ENCODE measurements around the gene KIRREL3.
A peak's percentile ranks its signal among the peaks of the same experiment; 100 is the strongest.

KIRREL3 gene

DNA sequence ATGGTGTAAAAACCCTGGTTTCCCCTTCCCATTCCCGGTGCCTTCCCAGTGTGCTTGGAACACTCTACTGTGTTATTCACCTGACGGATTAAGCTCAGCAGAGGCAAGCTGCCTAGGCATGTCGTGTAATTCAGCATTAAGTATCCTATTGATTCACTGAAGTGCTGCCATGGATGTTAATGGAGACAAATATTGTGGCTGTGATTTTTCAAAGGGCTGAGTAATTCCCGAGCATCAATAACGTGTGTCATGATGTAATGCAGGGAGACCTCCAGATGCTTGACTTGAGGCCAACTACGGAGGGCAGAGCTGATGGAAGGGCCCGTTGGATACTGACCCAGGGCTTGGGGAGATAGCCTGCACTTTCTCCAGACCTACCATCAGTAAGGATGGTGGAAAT lies 376.1 kb downstream of the KIRREL3 start:
- no peak for DNase-seq

DNA sequence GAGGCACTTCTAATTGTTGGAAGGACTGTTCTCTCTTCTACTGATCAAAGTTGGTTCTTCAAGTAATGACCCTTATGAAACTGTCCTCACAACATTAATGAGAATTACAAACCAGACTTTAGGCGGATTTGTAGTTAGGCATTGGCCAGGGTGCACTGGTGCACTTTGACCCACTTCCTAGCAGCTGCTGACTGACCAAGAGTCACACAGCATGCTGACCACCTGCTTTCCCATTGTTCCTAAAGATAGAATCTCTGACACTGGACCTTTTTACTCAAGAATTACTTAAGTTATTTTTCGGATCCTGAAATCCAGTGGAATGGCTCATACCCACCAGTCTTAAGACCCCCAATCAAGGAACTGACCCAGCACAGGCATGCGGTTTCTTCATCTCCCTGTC lies 381.1 kb downstream of the KIRREL3 start:
- DNase-seq: no peak

DNA sequence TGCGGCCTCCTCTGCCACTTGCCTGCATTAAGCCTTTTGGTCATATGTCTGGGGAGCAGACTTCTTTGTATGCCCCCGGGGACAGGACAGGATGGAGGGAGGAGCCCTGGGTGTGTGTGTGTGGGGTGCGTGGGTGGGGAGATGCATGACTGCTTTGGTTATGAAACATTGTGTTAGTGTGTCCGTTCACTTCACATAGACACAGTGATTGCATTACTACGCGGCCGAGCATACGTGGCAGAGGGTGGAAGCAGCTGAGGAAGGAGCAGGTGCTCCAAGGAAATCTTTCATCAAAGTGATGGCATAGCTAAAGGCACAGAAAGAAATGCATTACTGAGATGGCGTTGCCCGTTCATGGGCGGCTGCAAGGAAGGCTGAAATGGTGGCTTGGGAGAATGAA lies 384.7 kb downstream of the KIRREL3 start:
- DNase-seq: no peak

DNA sequence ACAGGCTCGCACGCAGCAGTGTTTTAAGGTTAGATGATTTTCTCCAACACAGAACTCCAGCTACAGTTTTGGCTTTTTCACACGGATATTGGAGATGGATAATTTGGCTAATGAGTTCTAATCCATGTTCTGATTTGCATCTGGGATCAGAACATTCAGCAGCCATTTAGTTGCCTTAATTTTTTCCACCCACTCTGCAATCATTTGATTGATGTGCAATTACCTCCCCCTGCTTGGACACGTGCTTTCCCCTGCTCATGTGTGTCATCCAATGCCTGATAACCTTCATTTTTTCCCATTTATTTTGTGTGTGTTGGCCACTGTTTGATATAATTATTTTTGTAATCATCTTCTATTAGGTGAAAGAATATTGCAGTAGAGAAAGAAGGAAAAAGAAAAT lies 387.3 kb downstream of the KIRREL3 start:
- DNase-seq: no peak

DNA sequence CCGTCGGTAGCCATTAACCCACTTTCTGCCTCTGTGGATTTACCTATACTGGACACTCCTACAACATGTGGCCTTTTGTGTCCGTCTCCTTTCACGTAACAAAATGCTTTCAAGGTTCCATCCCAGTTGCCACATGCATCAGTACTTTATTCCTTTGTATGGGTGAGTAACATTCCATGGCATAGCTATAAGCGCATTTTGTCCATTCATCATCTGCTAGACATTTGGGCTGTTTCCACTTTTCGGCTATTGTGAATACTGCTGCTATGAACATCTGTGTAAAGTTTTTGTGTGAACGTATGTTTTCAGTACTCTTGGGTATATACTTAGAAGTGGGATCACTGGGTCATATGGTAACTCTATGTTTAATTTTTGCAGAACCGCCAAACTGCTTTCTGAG lies 387.9 kb downstream of the KIRREL3 start:
- no peak for DNase-seq

DNA sequence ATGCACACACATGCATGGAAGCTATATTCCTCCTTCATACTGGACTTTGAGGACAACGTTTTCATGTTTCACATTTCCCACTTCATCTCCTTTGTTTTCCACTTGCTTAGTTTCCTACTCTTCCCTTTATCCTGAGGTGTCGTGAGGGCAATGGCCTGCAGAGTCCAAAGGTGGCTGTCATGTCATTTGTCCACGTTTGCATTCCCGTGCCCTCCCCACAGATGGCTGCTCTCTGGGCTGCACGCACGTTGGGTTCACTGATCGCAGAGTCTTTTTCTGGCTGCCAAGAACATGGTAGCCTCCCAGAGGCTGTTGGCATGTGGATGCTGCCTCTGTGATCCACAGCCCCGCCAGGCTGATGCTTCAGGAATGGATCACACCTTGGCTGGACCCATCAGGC lies 389.1 kb downstream of the KIRREL3 start:
- no peak for DNase-seq

DNA sequence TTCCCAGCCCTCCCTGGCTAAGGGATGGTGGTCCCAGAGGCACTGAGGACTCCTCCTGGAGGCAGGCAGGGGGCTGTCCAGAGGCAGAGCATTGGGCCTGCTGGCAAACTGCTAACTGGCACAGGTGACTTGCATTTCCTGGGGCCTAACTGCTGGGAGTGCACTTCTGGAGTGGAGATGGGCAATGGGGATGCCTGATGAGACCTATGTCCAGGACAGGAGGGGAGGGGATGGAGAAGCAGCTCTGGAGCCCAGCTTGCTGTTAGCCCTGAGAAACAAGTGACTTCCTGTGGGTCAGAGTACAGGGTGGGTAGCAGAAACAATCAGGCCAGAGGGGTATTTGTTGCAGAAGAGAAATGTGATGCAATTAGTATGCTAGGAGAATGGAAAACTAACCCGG lies 391.9 kb downstream of the KIRREL3 start:
- DNase-seq: no peak

DNA sequence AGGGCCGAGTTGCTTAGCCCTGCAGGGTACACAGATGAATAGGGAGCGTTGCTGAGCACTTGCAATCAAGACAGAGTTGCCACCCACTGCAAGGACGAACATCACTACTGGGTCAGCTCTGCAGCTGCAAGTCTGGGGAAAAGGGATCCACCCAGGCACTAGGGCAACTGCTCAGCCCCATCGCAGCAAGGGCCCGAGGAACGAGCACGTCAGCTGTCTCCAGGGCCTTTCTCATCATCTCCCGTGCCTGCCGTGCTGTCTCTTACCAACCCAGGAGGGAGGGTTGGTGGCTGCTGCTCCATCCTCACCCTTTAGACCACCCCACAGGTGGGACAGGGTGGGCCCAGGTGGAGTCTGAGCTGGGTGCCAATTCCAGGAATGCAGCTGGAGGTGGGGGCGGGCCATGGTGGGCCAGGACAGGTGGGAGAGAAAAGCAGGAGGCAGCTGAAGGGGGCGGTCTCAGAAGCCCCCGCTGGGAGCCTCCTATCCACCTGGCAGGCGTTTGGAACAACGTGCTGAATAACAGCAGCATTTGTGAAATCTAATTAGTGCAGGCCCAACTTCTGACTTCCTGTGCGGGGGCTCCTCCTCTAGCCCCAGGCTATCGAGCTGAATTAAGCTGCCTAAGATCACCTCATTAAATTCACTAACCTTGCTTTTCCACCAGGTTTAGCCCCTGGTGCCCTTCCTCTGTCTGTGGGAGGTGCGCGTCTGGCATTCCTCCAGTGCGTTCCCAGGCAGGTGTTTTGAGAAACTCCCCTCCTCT lies 392.6 kb downstream of the KIRREL3 start:
- DNase-seq: no peak

DNA sequence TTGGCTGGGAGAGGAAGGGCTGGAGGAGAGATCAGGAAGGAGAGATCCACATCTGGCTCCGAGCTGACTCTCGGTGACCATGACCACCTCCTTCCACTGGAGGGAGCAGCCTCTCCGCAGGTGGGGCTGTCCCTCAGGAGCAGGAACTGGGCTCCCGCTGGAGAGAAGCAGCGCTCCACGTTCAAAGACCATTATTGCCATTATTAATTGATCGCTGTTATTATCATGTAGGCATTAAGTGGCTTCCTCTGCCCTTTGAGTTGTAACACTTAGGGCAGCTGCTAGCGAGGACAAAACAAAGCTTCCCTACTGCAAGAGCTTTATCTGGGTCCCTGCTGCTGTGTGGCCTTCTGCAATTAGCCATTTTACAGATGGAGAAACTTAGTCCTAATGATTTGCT lies 393.2 kb downstream of the KIRREL3 start:
- DNase-seq: peak; percentile 51

DNA sequence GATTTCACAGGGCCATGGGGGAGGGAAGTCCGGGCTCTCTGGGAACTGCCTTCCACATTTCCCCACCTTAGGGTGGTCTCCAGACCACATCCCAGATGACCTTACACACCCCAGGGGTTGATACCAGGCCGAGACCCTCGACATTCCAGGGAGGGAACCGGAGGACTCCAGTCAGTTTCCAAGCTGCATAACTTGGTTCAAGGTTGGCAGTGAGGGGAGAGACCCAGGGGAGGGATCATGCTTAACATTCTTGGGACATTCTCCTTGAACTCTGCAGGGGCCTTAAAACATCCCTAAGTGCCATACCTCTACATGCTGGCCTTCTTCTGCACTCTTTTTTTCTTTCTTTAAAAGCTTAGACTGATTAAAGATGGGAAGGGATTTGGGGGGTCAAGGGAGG lies 394.1 kb downstream of the KIRREL3 start:
- no peak for DNase-seq

DNA sequence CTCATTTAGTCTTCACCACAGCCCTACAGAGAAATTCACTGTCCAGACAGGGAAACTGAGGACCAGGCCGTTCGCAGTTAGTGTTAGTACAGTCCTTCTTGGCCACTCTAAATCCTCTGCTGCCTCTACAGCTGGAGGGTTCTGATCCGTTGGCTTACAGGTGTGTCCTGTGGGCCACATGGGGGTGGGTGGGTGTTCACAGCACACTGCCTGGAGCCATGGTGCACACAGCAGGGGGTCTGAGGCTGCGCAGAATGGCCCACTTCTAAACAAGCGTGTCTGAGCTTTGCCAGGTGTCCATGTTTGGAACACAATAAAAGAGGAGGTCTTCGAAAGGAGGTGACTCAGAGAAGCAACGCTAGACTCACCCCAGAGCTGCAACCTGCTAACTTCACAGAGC lies 396.1 kb downstream of the KIRREL3 start:
- DNase-seq: no peak

DNA sequence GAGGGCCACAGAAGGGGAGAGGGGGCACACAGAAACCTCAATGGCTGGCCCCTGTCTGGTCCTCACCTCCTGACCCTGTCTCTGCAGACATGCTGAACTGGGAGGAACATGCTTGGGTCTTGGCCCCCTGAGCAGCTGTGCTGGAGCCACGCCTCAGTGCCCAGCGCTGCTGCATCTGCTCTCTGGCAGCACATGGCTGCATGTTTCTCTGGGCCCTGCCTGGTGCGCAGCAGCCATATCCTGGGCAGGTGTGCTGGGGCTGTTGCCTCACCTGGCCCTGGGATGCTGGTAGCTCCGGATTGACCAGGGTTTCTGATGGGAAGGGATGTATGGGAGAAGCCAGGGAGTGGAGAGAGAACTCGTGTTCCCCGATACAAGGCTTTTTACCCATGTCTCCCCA lies 397.1 kb downstream of the KIRREL3 start:
- no peak for DNase-seq

DNA sequence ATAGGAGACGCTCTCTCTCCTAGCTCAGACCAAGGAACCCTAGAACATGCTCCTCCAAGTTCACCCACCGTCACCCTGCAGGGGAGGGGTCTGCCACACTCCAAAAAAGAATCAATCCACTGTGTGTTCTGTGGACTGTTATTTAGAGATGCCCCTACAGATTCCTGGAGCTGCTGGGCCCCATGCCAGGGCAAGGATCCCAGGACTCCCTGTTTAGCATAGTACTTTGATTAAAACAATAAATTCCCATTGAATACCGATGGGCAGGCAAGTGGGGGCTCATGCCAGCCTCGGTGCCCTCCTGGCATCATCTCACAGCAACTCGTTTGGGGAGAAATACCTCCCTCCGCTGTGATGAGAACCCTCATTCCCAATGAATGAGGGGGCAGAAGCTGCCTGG lies 397.6 kb downstream of the KIRREL3 start:
- DNase-seq: no peak

DNA sequence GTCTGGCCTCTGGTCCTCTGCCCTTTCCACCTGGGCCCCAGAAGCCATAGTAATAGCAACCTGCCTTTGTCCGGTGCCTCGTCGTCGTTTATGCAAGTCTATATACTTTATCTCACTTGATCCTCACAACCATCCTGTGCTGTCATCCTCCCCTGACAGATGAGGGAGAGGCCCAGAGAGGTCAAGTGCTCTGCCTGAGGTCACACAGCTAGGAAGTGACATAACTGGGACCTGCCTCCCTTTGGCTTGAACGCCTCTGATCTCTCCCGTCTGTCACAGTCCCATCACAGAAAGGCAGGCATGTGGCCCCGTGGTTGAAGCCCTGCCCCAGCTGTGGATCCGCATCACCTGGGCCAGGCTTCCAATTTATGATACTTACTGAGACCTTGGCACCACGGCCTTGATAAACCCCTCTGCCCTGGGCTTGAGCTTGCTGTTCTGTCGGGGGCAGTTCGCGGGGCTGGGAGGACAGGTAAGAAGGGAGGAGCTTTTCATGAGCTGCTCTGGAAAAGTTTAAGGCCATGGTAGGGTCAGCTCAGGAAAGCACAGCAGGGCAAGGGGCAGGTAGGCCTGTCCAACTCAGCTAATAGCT lies 398.1 kb downstream of the KIRREL3 start:
- DNase-seq: no peak

DNA sequence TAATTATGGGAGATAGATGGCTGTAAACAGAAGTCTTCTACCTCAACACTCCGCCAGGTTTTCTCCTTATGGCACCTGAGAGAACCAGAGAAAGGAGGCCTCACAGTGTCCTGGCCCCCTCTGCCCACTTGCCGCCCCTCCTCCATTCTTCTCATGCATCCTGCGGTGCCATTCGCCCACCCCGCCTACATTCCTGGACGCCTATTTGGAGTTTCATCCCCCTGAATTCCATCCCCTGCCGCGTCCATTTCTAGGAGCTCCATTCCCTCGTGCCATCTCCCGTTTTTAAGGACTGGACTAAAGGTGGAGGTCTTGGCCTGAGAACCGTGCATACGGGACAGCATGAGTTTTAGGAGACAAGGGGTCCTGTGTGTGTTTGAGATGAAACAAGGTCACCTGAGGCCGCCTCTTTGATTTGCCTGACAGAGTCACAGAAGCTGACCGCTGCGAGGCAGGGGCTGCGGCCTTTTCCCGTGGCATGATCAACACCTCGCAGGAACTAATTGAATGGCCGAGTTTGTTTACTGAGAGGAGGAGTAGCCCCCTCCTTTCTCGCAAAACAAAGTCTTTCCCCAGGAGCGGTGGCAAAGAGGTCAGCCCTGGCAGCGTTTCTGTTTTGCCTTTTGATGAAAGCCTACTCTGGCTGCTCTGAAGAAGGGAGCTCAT lies 398.9 kb downstream of the KIRREL3 start:
- DNase-seq: no peak

DNA sequence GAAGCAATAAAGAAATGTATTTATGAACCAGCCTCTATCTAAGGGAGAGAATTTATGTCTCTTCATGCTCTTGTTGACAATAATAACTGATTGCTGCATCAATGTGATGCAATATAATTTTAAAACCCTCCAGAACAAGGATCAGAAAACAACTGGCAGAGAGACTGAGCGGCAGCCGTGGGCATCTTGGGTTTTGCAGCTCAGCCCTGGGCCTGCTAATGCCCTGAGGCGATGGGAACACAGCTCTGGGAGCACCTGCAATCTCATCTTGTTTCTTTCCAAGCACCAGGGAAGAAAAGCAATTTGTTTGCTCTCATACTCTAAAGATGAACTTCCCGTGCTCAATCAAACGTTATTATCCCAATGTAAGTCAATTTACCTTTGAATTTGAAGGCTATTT lies 399.4 kb downstream of the KIRREL3 start:
- DNase-seq: no peak

DNA sequence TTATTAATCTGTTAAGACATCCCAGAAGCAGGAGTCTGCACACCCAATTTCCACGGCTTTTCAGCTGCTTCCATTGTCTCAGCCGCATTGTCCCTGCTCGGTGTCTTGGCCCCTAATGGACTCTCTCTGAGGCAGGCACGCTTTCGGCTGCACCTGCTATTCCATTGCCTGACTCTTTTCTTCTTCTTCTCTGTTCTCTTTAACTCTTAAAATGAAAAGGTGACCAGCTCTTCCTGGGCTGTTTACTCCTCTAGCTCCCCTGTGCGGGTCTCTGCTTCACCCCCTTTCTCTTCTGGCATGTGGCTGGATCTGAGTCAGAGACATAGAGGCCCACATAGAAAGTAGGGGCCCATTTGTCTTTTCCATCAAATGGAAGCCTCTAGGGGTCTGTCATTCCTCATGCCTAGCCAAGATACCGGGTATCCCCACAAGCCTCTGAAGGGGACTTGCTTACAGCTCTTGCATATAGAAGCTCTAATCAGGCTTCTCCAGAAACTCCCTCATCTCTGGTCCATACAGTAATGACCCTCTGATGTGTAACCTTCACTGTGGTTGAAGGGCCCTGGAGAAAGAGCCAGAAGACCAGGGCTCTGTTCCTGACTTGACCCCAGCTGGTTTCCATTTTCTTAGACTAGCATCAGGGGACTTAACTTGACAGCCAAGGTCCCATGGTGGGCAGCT lies 401.2 kb downstream of the KIRREL3 start:
- DNase-seq: no peak

DNA sequence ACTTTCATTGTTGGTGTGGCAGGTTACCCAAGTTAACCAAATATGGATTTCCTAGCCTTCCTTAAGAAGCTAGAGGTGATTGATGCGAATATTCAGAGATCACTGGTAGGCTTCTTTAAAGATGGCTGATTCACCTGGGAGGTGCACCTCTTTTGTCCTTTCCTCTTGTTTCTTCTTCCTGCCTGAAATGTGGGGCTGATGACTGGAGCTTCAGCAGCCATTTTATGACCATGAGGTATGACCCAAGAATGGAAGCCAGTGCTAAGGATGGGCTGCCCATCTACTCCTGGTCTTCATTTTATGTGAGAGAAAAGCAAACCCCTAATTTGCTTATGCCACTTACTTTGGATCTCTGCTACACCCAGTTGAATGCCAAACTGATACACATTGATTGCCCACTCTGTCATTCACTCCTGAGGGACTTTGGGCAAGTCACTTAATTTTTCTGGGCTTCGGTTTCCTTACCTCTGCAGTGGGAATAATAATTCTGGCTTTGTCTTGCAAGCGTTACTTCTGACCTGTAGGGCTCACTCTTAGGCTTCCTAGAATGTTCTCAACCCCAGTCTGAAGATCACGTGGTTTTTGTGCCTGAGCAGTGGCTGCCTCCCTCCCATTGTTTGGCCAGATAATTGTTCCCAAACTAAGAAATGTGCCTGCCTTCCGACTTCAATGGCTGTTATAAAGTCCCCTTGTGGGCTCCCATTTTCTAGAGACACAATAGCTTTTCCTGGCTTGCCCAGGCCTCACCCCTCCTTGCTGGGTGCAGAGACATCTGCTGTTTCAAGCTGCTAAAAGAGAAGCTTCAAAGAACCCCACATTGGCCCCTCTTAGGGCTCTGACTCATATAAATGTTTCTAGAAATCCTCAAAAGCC lies 402.0 kb downstream of the KIRREL3 start:
- DNase-seq: no peak

DNA sequence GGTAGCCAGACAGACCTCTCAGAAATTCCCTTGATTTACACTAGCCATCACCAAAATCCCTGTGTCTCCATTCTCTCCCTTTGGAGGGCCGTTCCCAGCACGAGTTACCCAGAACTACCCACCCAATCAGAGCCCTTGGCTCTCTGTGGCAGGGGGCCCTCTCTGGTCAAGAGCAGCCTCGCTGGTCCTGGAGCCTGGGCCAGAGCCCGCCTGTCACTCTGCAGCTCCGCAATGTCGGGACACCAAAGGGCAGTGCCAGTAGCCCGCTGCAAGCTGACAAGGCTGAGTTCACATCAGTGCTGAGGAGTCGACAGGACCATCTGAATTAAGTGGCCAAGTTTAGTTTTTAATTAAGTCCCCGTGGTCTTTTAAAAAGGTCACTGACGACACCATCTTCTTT lies 403.5 kb downstream of the KIRREL3 start:
- no peak for DNase-seq

DNA sequence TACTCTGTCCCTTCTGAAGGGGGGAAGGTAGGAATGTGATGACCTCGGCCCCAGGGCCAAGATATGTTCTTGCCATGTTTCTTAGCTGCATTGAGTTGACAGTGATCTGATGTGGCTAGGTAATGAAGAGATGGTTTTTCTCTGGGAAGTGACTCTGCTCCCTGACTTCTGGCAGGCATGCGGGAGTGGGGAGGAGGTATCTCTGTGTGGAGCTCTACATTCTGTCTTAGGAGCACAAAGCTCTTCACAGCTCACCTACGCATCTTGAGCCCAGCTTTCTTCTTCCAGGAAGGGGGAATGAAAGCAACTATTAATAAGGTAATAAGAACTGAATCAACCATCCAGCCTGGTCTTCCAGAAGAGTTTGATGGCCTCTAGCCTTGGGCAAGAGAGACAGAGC lies 404.1 kb downstream of the KIRREL3 start:
- DNase-seq: no peak

DNA sequence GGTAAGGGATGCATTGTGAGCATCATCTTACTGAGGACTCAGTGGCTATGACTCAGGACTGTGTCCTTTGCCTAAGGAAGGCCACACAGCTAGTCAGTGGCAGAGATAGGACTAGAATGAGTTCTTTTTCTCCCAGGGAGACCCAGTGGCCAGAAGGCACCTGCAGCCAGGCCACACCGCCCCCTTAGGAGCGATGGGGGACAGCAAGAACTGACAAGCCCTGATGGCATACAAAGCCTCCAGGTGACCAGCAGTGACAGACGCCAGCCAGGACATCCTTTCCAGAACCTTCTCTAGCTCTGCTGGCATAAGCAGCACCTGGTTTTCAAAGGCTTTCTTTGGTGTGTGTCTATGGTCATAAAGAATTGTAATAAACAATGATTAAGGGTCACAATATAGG lies 405.0 kb downstream of the KIRREL3 start:
- no peak for DNase-seq

DNA sequence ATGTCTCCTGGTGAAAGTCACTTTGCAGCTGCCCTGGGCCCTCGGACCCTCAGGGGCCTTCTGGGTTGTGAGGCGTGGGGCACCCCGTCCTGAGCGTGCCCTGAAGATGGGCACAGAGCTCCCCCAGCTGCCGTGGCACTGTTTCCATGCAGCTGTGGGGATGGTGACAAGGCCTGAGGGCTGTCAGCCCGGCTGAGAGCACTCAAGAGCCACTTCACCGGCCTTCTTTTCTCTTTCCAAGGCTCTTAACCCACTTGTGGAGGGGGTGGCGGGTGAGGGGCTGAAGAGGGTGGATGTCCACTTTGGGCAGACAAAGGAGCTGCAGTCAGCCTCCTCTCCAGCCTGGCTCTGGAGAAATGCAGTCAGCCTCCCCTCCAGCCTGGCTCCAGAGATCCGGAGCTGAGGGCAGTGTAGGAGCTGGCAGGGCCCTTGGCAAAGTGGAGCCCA lies 405.6 kb downstream of the KIRREL3 start:
- no peak for DNase-seq
